Measurements from ENCODE around the gene TMED8.

DNA sequence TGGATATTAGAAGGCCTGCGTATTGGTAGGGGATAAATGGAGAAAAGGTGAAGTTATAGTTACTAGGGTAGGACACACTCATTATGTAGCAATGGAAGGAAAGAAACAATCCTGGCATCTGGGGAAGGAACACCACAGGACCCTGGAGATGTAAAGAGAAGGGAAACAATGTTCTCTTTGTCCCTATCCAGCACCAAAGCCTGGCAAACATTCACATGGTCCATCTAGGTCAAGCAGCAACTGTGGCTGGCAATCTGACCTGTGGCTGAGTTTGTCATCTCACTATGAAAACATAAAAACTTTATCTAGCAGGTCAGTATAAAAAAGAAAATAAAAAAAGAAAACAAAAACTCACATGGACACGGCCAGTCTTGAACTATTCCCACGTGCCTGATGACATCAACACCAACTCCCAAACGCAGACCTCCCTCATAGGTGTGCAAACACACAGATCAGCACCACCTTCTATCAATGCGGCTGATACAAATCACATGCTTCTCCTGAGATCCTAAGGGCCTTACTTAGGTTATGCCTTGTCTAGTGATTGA lies 58.8 kb downstream of the TMED8 start:
- TF ChIP-seq POLR2A (IDR thresholded peaks at IDR 0.05; ENCODE audit: low read depth, low read length) (no peak), SMC3 (IDR thresholded peaks at IDR 0.05; ENCODE audit: borderline replicate concordance, low read length) (no peak)
